Transverse colon (tissue), 4 donors: ENCODE data around the gene WDCP. TPM values are rescaled to one million over a fixed set of nuclear protein-coding genes. Genes with fewer than 3 reads are reported as not detected.

Source experiments
- DNase-seq: peaks from one replicate; pipeline ENCODE4 v3.0.0-alpha.2; 2019
- H3K27ac ChIP-seq, 4 donors: fragments of 200-600 bp; sonication (generic); 2 replicates each; pipeline ENCODE4 v1.5.1; 2016 to 2018; ENCODE audit warnings: inconsistent platforms in 4 of 4
- H3K27me3 ChIP-seq: fragments of 200-600 bp; sonication (generic); 2 replicates; pipeline ENCODE4 v1.5.1; 2017; ENCODE audit warnings: inconsistent platforms
- H3K36me3 ChIP-seq, 4 donors: fragments of 200-600 bp; sonication (generic); 2 replicates each; pipeline ENCODE4 v1.5.1; 2017 to 2019; ENCODE audit warnings: inconsistent platforms in 4 of 4
- H3K4me1 ChIP-seq, 4 donors: fragments of 200-600 bp; sonication (generic); 2 replicates each; pipeline ENCODE4 v1.5.1; 2017 to 2020; ENCODE audit warnings: inconsistent platforms in 4 of 4
- H3K4me3 ChIP-seq, 4 donors: fragments of 200-600 bp; sonication (generic); 1 replicate in 1 of 4; 2 replicates in 3 of 4; pipeline versions ENCODE4 v1.5.1 to v1.6.1; 2017 to 2019; ENCODE audit warnings: inconsistent platforms in 4 of 4
- H3K9me3 ChIP-seq, 2 donors: fragments of 200-600 bp; sonication (generic); 2 replicates each; pipeline ENCODE4 v1.5.1; 2017 to 2019; ENCODE audit warnings: inconsistent platforms in 2 of 2
- CTCF ChIP-seq, 5 experiments: fragments of 200-600 bp in 3 of 5; fragments of 450-650 bp in 2 of 5; sonication (generic) in 3 of 5; IDR thresholded peaks; 1 replicate in 2 of 5; 2 replicates in 3 of 5; pipeline ENCODE4 v1.5.1; 2016 to 2017; ENCODE audit warnings: antibody characterized with exemption in 5 of 5, inconsistent platforms in 3 of 5, mild to moderate bottlenecking in 2 of 5, moderate library complexity in 1 of 5
- EP300 ChIP-seq: sonication (generic); formaldehyde crosslinking; IDR thresholded peaks from one replicate; pipeline ENCODE4 v1.6.1; 2017; ENCODE audit warnings: antibody characterized with exemption, low read depth
- POLR2A ChIP-seq: fragments of 450-650 bp; IDR thresholded peaks from one replicate; pipeline ENCODE4 v1.6.1; 2016; ENCODE audit warnings: antibody characterized with exemption, mild to moderate bottlenecking, moderate library complexity
- POLR2AphosphoS5 ChIP-seq, 3 donors: sonication (generic); formaldehyde crosslinking; IDR thresholded peaks; one replicate each; pipeline ENCODE4 v1.6.1; 2016; ENCODE audit warnings: antibody characterized with exemption in 3 of 3
- WGBS, 2 donors: methylation state at CpG; one replicate each; pipeline ENCODE4 v1.1.5; 2018; ENCODE audit warnings: low coverage in 1 of 2; 5-methylcytosine and 5-hydroxymethylcytosine counted together
- in situ Hi-C, 4 donors: fragments of 200-750 bp; cut with MboI; loops; one replicate each; pipeline versions ENCODE4 v1.15.0 to v1.15.1; 2017; ENCODE audit warnings: low sequenced_read_pairs in 3 of 4, low pct_ligation_motif_present in 1 of 4, low pct_unique_long_range_greater_than_20kb in 1 of 4
- intact Hi-C: fragments of 100-400 bp; cut with DNase I; formaldehyde crosslinking; loops from one replicate; pipeline ENCODE4 v1.15.1; 2023; ENCODE audit warnings: low total_unique reads
- small RNA-seq, 4 donors: library from RNA; depleted of rRNA; stranded (forward); fragments of <200 nt; gene quantifications; one replicate each; pipeline ENCODE3, GENCODE V24; 2016
- total RNA-seq, 4 donors: library from RNA; depleted of rRNA; stranded (reverse); fragments of >200 nt; gene quantifications; one replicate each; pipeline ENCODE4 v1.1.0, GENCODE V29; 2016

The WDCP gene
- total RNA-seq, 4 donors from 2014 or later: 1.5 to 4.0 (median 3.0) TPM

GRCh38 chr2:23993736-23994269 is 53.4 kb downstream of the WDCP start:
- Histone ChIP-seq H3K4me3 (no peak overlapping the region), H3K36me3 (no peaks in the 10 kb centered on the region), H3K27ac (no peak overlapping the region), H3K9me3 (no peaks in the 10 kb centered on the region), H3K27me3 (no peaks in the 10 kb centered on the region), H3K4me1 (no peaks in the 10 kb centered on the region)
- in situ Hi-C loops: no loop called here
- intact Hi-C loops: no loop called here
- DNase-seq: no peak
- 94 to 95% methylated on average over 7 to 8 of the region's 8 CpGs for WGBS, 2 donors
- TF ChIP-seq CTCF (IDR thresholded peaks at IDR 0.05) (no peak), POLR2A (no peak), POLR2AphosphoS5 (IDR thresholded peaks at IDR 0.05) (no peak), EP300 (no peak)

GRCh38 chr2:23992931-23993330 is 54.3 kb downstream of the WDCP start:
- H3K27me3 ChIP-seq: no peaks in the 10 kb centered on the region
- no peaks in the 10 kb centered on the region for H3K9me3 ChIP-seq
- intact Hi-C loops (no loop called here), in situ Hi-C loops (no loop called here)
- H3K4me1 ChIP-seq: no peaks in the 10 kb centered on the region
- no peak for DNase-seq
- H3K4me3 ChIP-seq: no peak overlapping the region
- 57 to 80% methylated on average over 1 of the region's 1 CpG for WGBS, 2 donors
- no peaks in the 10 kb centered on the region for H3K36me3 ChIP-seq
- TF ChIP-seq POLR2A (no peak), CTCF (IDR thresholded peaks at IDR 0.05) (no peak), POLR2AphosphoS5 (IDR thresholded peaks at IDR 0.05) (no peak), EP300 (no peak)
- H3K27ac ChIP-seq: no peak overlapping the region

- intact Hi-C loops: no loop called here
- TF ChIP-seq CTCF (IDR thresholded peaks at IDR 0.05): peak; percentile 10 to 48 (median 18)
- TF ChIP-seq POLR2A: no peak
- Histone ChIP-seq H3K27me3 (no peaks in the 10 kb centered on the region), H3K9me3 (no peaks in the 10 kb centered on the region), H3K27ac (no peak overlapping the region), H3K36me3 (peaks cover 0 to 14% (median 0%) of the 10 kb centered on the region in 4 donors), H3K4me3 (no peak overlapping the region), H3K4me1 (no peaks in the 10 kb centered on the region)
- 54% methylated on average over 2 of the region's 2 CpGs for WGBS, 2 donors
- DNase-seq: no peak
- in situ Hi-C loops: no loop called here
Observed at GRCh38 chr2:23988371-23988770, 58.8 kb downstream of the WDCP start.

Small RNAs within 50 kb of the gene (small RNA-seq; reads per million reads assigned to genes)
- gene RN7SL610P: 0 reads per million in 4 donors
- gene RNU6-370P: 0 reads per million in 4 donors

Other genes starting within 250 kb of the WDCP start
- gene ATAD2B, start 120.3 kb downstream of the WDCP start, total RNA-seq: 10 to 100 TPM; 37.1 to 82.7 (median 40.7) TPM
- gene UBXN2A, start 106.9 kb downstream of the WDCP start, total RNA-seq: 10 to 100 TPM in 2 of 4 donors, 1 to 10 TPM in 2; 6.4 to 13.7 (median 10.8) TPM
- under 1 TPM in 1 of 4 donors, not detected in 3; 0.16 TPM for gene MFSD2B, start 37.3 kb downstream of the WDCP start, total RNA-seq
- 10 to 100 TPM in 1 of 4 donors, 1 to 10 TPM in 3; 6.0 to 27.3 (median 8.4) TPM for gene FKBP1B, start 2.4 kb upstream of the WDCP start, total RNA-seq
- 100 to 1,000 TPM in 1 of 4 donors, 10 to 100 TPM in 3; 17.3 to 104 (median 93.2) TPM for gene SF3B6, start 28.9 kb upstream of the WDCP start, total RNA-seq
- gene TP53I3, start 37.4 kb upstream of the WDCP start, total RNA-seq: 100 to 1,000 TPM in 3 of 4 donors, 10 to 100 TPM in 1; 83.2 to 257 (median 128) TPM
- gene PFN4, start 75.9 kb upstream of the WDCP start, total RNA-seq: under 1 TPM in 1 of 4 donors, not detected in 3; 0.80 TPM
- 10 to 100 TPM in 1 of 4 donors, 1 to 10 TPM in 2, under 1 TPM in 1; 0.75 to 17.8 (median 3.9) TPM for gene FAM228B, start 76.1 kb upstream of the WDCP start, total RNA-seq
- under 1 TPM in 1 of 4 donors, not detected in 3; 0.27 TPM for gene FAM228A, start 127.7 kb upstream of the WDCP start, total RNA-seq